ENCODE data around the gene DDX24. TPM values are rescaled to one million over a fixed set of nuclear protein-coding genes. Genes with fewer than 3 reads are reported as not detected.

Gene DDX24
- total RNA-seq, 4 donors from 2014 or later, result 66.2 to 210 (median 72.5) TPM

DNA sequence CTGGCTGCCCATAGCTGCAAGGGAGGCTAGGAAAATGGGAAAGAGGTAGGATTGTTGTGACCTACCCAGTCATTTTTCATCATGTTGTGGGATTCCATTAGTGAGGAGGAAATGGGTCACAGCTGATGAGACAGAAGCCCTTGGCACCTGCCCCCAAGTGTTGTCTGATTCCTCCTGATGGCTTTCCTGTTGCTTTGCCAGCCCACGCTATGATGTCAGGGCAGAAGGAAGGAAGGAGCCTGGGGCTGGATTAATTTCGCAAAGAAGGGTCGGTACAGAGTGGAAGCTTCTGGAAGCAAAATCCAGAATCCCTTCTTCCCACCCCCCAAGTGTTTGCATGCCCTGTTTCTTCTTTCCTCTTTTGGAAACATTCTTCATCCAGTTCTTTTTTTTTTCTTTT, 46.1 kb downstream of the DDX24 start:
- Histone ChIP-seq H3K27ac (no peak overlapping the region), H3K4me3 (no peak overlapping the region), H3K4me1 (no peaks in the 10 kb centered on the region), H3K36me3 (no peaks in the 10 kb centered on the region), H3K27me3 (no peaks in the 10 kb centered on the region), H3K9me3 (no peaks in the 10 kb centered on the region)
- TF ChIP-seq, protein P1, sequence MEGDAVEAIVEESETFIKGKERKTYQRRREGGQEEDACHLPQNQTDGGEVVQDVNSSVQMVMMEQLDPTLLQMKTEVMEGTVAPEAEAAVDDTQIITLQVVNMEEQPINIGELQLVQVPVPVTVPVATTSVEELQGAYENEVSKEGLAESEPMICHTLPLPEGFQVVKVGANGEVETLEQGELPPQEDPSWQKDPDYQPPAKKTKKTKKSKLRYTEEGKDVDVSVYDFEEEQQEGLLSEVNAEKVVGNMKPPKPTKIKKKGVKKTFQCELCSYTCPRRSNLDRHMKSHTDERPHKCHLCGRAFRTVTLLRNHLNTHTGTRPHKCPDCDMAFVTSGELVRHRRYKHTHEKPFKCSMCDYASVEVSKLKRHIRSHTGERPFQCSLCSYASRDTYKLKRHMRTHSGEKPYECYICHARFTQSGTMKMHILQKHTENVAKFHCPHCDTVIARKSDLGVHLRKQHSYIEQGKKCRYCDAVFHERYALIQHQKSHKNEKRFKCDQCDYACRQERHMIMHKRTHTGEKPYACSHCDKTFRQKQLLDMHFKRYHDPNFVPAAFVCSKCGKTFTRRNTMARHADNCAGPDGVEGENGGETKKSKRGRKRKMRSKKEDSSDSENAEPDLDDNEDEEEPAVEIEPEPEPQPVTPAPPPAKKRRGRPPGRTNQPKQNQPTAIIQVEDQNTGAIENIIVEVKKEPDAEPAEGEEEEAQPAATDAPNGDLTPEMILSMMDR (IDR thresholded peaks at IDR 0.05), result no peak
- TF ChIP-seq POLR2A (IDR thresholded peaks at IDR 0.05), result no peak
- no peak for DNase-seq

DNA sequence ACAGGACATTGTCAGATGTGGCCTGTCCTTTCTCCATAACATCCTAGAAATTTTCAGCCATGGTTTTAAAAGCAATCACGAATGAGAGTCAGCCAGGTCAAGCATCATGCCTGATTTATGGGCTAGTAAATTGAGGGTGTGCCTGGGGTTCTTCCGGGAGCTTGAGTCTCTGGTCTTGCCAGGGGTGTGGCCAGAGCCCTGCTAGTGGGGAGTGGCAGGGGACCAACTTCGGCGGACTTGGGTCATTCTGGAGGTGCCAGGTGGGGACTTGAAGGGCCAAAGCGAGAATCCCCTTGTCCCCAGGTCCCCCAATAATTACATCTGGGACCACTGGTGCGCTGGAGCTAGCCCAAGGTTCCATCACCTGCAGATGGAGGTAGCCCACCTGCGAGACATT, 49.1 kb downstream of the DDX24 start:
- H3K36me3 ChIP-seq, result no peaks in the 10 kb centered on the region
- TF ChIP-seq, protein P1 (IDR thresholded peaks at IDR 0.05), result no peak
- no peak for TF ChIP-seq POLR2A (IDR thresholded peaks at IDR 0.05)
- H3K27me3 ChIP-seq, result no peaks in the 10 kb centered on the region
- no peaks in the 10 kb centered on the region for H3K9me3 ChIP-seq
- no peak overlapping the region for H3K4me3 ChIP-seq
- H3K4me1 ChIP-seq, result peaks cover 0 to 5% (median 0%) of the 10 kb centered on the region in 4 donors
- DNase-seq, result no peak
- no peak overlapping the region for H3K27ac ChIP-seq

DNA sequence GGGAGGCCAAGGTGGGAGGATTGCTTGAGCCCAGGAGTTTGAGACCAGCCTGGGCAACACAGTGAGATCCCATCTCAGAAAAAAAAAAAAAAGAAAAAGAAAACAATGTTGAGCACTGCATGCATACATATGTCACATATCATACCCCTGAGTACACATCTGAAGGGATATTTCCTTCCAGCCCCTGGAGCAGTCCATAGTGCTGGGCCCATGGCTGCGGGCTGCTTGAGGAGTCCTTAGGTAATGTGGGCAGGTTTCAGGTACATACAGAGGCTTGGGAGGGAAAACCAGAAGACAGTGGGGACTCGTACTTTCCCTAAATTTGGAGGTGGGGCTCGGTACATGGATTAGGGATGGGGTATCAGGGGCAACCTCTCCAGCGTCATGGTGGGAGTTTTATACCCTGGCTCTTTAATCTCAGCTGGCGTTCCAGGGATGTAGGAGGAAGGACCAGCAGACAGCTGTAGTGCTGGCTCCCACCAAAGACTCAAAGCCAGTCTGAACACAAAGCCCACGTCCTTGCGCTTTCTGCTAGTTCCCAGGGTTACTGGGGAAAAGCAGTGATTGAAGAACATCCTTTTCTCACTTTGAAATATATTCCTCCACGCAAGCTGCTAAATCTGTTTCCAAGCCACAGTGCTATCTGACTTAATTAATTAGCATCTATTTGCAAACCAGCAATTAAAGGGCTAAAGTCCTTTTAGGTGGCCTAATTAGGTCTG, 49.7 kb downstream of the DDX24 start:
- H3K27me3 ChIP-seq, result no peaks in the 10 kb centered on the region

DNA sequence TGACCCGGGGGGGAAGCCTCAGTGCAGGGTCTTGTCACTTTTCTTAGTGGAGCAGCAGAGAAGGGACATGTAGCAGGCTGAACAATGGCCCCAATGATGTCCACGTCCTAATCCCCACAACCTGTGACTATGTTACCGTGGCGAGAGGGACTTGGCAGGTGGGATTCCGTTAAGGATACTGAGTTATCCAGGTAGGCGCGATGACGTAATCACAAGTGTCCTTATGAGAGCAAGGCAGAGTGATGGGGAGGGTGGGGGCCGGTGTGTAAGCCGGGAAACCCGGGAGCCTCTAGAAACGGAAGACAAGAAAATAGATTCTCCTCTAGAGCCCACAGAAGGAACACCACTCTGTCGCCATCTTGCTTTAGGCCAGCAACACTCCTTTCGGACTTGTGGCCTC, 50.4 kb downstream of the DDX24 start:
- H3K27ac ChIP-seq, result no peak overlapping the region
- no peaks in the 10 kb centered on the region for H3K36me3 ChIP-seq
- H3K4me1 ChIP-seq, result peaks cover 0 to 11% (median 0%) of the 10 kb centered on the region in 4 donors
- TF ChIP-seq POLR2A (IDR thresholded peaks at IDR 0.05), result no peak
- TF ChIP-seq, protein P1 (IDR thresholded peaks at IDR 0.05), result no peak
- no peaks in the 10 kb centered on the region for H3K27me3 ChIP-seq
- H3K4me3 ChIP-seq, result no peak overlapping the region
- H3K9me3 ChIP-seq, result no peaks in the 10 kb centered on the region
- DNase-seq, result no peak

More for the DNA sequence above, 49.7 kb downstream of the DDX24 start:
- Histone ChIP-seq H3K27ac (no peak overlapping the region), H3K36me3 (no peaks in the 10 kb centered on the region), H3K4me3 (no peak overlapping the region), H3K9me3 (no peaks in the 10 kb centered on the region), H3K4me1 (peaks cover 0 to 11% (median 0%) of the 10 kb centered on the region in 4 donors)
- TF ChIP-seq, protein P1 (IDR thresholded peaks at IDR 0.05), result no peak
- no peak for TF ChIP-seq POLR2A (IDR thresholded peaks at IDR 0.05)
- DNase-seq, result no peak

DNA sequence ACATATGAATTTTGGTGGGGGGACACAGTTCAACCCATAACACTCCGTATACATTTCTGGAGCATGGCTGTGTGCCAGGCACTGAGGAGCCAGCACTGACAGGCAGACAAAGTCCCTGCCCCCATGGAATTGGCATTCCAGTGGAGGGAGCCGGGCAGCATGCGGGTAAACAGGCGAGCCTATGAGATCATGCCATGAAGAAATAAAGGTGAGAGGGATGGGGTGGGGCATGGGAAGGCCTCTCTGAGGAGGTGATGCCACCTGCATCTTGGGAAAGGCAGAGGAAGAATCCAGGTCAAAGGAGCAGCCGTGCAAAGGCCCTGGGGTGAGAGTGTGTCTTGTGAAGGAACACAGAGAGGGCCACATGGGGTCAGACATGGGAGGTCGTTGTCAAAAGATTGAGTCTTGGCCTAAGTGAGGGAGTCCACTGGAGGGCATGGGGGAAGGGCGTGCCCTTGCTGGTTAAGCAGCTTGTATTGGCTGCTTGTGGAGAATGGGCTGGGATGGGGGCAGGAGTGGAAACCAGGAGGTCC, 51.3 kb downstream of the DDX24 start:
- H3K9me3 ChIP-seq, result no peaks in the 10 kb centered on the region
- TF ChIP-seq POLR2A (IDR thresholded peaks at IDR 0.05), result no peak
- TF ChIP-seq, protein P1 (IDR thresholded peaks at IDR 0.05), result no peak
- H3K4me3 ChIP-seq, result no peak overlapping the region
- no peak overlapping the region for H3K27ac ChIP-seq
- DNase-seq, result no peak
- H3K27me3 ChIP-seq, result no peaks in the 10 kb centered on the region
- H3K4me1 ChIP-seq, result peaks cover 0 to 11% (median 0%) of the 10 kb centered on the region in 4 donors
- no peaks in the 10 kb centered on the region for H3K36me3 ChIP-seq
